ENCODE measurements around the gene TBX18.

Gene TBX18

GRCh38 chr6:84772428-84773132 is 8.2 kb upstream of the TBX18 start:
- no peak for DNase-seq (ENCODE audit: low read depth)

DNA sequence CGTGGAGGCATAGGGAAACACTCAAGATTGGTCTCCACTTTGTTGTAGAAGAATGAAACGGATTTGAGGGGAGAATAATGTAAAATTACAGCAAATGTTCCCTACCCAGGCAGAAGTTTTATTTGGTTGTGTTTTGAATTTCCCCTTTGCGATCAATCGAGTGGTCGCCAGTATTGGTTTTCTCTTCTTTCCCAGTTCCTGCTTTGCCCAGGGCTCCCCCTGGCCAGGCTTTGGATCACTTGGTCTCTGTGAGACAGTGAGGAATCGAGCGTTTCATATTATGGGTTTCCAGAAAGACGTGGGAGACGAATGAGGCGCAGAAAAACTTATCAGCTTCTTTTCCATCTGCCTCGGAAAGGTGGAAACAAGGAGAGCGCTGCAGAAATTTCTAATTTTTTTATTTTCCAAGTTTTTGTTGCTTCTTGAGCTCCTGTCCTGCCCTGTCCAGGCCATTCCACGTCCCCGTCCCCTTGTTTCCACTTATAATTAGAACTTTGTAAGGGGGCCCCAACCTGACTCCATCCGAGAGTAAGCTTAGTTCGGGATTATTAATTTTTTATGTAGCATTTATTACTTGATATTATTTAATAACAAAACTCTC is 7.5 kb upstream of the TBX18 start:
- DNase-seq (ENCODE audit: low read depth), result no peak

GRCh38 chr6:84771125-84771755 is 6.8 kb upstream of the TBX18 start:
- no peak for DNase-seq (ENCODE audit: low read depth)

- DNase-seq (ENCODE audit: low read depth), result no peak
Observed at GRCh38 chr6:84770521-84770920, 6.1 kb upstream of the TBX18 start.

GRCh38 chr6:84769306-84769705 is 4.9 kb upstream of the TBX18 start:
- no peak for DNase-seq (ENCODE audit: low read depth)

- no peak for DNase-seq (ENCODE audit: low read depth)
Observed at GRCh38 chr6:84768442-84769174, 4.2 kb upstream of the TBX18 start.

GRCh38 chr6:84767526-84768201 is 3.3 kb upstream of the TBX18 start:
- no peak for DNase-seq (ENCODE audit: low read depth)

DNA sequence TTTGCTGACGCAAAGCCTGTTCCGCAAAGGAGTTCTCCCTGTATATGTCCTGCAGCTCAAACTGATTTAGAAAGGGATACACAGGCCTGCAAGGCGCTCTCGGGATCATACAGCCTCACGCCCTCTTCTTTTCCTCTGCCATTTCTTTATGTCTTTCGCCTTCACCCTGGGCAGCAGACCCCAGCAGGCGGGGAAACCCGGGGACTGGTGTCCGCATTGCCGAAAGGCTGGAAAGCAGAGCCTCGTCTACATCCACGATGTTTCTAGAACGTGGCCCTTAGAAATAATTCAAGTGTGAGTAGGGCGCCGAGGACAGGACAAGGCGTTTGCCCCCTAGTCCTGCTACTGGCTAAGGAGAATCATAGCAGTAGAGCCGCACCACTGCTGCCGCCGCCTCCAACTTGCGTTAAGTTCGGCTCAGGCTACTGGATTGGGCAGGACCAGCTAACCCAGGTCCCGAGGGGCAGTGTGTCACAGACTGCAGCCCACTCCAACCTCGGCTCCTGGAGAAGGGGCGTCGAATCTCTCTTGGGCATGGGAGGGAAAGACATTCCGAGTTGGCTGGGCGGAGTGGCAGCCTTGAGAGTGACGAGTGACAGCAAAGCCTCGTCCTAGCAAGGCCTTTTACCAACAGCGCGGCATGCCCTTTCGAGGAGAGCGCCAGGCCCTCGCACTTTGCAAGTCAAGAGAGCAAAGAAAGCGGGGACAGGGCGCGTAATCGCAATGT is 2.6 kb upstream of the TBX18 start:
- DNase-seq (ENCODE audit: low read depth), result no peak

DNA sequence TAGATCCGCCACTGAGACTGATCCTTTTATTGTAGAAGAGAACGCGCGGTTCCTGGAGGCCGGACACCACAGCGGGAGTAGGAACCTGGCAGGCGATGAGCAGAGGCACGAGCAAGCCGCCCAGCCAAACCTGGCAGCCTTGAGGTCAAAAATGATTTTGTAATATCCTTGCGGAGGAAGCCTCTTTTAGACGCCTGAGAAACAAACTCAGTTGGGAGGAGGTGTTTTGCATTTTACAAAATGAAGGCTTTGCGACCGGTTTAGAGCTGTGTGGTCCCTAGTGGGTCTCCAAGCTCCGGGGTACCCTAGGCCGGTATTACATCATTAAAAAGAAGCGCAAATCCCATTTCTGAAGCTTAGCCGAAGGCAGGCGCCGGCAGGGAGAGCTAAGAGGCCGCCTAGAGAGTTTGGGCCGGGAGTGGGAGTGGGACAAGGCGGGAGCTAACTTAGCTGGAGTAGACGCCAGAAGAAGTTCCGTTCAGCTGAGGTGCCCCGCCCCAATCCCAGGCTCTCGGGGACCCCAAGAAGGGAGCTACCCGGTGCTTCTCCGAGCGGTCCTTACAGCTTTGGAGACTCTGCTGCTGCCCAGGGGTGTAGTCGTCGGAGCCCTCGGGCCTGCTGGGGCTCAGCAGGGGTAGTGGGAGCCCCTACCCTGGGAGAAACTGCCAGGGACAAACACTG is 1.9 kb upstream of the TBX18 start:
- no peak for DNase-seq (ENCODE audit: low read depth)

GRCh38 chr6:84763886-84764331 is 489 bp downstream of the TBX18 start:
- DNase-seq (ENCODE audit: low read depth), result peak; percentile 35

DNA sequence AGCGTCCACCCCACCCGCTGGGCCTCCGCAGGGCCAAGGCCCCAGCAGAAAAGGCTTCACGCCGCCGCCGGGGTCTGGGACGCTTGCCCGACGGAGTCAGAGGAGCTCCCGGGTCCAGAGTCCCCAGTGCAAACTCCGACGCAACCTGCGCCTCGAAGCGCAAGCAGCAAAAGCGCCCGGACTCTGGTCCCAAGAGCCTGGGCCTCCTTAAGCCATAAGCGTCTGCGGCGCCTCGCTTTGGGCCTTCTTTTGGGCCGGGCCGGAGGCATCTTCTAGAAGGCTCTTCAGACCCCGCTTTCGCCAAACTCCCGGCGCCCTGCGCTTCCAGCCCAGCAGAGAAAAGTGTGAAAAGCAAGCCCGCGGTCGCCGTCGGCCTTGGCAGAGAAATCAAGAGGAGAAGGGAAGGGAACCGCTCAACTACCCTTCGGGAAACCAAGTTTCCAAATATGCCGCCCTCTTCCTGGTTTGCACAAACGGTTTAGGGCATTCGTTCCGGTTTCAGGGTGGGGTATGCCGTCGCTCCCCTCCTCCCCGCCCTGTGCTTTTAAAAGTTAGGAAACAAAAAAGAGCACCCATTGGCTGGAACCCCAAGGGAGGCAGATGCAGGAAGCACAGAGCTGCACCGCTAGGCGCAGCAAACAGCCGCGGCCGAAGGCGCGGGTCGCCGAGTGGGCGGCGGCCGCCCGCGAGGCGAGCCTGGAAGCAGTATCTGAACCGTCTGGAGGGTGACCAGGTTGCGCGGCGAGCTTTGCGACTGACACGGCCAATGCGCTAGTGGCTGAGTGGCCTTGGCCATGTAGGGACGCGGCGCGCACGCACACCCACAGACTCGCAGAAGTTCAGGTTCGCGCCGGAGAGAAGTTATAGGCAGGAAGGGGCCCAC is 1.2 kb downstream of the TBX18 start:
- peak; percentile 81 for DNase-seq (ENCODE audit: low read depth)

GRCh38 chr6:84762220-84763002 is 2.0 kb downstream of the TBX18 start:
- DNase-seq (ENCODE audit: low read depth), result peak; percentile 48

DNA sequence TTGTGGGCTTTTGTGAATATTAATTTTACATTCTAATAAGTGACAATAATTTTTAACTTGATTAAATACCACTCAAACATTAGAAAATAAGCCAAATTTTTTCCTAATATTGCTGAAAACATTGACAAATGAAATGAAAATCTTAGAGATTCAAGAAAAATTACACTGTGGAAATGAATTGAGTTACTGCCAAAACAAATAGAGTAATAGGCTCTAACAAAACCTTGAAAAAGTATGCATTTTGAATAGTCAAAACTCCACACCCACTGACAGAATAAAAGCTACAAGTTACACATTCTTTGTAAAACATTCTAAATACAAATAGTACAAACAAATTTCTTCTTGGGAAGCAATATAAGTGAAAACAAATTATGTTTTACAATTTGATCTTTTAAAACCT is 5.9 kb downstream of the TBX18 start:
- DNase-seq (ENCODE audit: low read depth), result no peak

DNA sequence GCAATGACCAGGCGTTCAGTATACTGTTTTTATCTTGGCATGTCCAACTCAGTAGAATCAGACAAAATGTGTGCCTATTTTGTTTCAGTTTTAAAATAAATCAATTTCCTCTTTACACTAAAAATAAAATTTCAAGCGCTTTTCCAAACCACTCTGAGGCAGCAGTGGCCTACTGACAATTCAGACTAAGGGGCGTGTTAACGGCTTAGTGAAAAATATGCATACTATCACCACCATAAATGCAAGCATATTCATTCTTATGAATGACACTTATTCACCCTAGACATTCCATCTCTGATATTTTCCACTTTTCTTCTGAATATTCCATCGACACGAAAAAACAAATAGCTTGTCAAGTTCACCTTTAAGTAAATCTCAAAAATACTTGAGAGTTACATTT is 7.5 kb downstream of the TBX18 start:
- DNase-seq (ENCODE audit: low read depth), result no peak

DNA sequence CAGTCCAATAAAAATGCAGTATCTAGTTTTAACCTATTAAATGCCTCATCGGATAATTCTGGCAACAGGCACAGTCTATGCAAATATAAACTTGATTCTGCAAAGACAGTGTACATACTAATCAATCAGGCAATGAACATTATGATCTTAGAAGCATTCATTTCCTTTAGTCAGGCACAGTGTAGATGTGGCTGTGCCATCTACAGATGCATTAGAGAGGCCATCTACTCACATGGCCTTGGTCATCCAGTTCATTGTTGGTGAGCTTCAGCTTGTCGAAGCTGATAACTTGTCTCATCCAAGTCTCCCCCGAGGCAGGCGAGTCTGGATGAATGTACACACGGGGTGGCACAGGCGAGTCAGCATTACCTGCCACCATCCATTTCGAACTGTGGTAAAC is 7.9 kb downstream of the TBX18 start:
- no peak for DNase-seq (ENCODE audit: low read depth)

DNA sequence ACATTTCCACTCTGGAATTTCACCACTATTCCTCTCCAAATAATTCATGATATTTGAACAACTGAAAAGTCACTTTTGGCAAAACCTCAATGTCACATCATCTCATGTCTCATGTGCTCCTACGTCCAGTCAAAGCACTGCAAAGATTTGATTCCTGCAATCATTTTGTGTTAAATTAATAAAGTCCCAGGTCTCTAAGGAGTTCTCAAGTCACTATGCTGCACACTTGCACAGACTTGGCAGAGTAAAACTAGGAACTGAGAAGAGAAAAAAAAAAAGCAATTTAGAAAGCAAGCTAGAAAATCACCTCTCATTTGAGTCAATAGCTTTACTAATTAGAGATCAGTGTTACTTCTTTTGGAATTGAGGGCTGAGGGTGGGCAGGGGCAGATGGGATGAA is 11.2 kb downstream of the TBX18 start:
- no peak for DNase-seq (ENCODE audit: low read depth)

- peak; percentile 77 for DNase-seq (ENCODE audit: low read depth)
Observed at GRCh38 chr6:84752118-84752850, 12.1 kb downstream of the TBX18 start.

DNA sequence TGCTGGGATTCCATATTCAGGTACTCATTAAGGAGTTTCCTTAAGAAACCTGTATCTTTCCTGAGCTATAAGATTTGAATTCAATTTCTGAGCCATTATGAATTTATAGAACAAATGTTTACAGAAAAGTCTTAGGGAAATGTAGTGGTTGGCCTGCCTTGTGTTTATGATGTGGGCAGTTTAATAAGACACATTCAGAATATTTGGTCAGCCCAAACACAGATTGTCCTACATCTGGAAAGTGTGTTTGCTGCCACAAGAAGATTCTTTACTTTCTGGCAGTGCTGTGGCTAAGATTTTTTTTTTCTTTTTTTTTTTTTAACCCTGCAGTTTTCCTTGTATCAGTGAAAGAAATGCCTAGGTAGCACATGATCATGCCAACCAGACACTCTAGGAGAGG is 15.2 kb downstream of the TBX18 start:
- DNase-seq (ENCODE audit: low read depth), result no peak

All from amniotic epithelial cell (primary cell).